ENCODE results near the gene RABL6. TPM values are rescaled to one million over a fixed set of nuclear protein-coding genes. Genes with fewer than 3 reads are reported as not detected.
A peak's percentile ranks its signal among the peaks of the same experiment; 100 is the strongest.

The RABL6 gene
- total RNA-seq, 2 donors from 2014 or later: 48.4 to 61.7 TPM

DNA sequence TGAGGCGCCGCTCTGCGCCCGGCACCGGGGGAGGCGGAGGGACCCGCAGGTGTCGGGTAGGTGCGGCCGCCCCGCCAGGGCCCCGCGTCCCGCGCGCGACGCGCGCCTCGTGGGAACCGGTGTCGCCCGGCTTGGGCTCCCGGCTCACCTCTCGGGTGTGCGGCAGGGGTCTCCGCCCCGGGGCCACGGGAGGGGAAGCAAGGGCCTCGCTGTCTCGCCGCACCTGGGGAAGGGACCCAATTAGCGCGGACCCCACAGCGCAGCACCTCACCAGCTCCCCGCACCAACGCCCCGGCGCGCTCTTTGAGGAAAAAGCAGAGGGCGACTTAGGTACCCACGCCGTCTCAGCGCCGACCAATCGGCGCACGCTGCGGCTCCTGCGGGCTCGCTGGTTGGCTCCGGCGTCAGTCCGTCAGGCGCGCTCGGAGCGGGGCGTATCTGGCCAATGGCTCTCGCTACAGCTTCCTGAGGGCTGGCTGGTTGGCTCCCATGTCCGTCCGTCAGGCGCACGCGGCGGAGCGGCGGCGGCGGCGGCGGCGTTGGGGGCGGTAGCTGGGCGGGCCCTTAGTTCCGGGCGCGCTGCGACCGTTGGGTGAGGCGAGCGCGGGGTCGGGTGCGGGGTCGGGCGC is 78.3 kb downstream of the RABL6 start, which contains the start of gene TRAF2:
Gene TRAF2 (plus strand): TSS at position 567 of the 629 bp plus-strand sequence. CDS start 12,225 bp downstream, outside the sequence.
- Histone ChIP-seq H3K27ac (peak within 1 kb of the TSS; percentile 79 to 90), H3K27me3 (no peaks in the 10 kb centered on the region), H3K4me1 (peaks cover 0 to 34% of the 10 kb centered on the region in 2 donors), H3K36me3 (no peaks in the 10 kb centered on the region), H3K4me3 (peak within 1 kb of the TSS; percentile 80 to 97), H3K9me3 (no peaks in the 10 kb centered on the region)
- TF ChIP-seq, protein P1, sequence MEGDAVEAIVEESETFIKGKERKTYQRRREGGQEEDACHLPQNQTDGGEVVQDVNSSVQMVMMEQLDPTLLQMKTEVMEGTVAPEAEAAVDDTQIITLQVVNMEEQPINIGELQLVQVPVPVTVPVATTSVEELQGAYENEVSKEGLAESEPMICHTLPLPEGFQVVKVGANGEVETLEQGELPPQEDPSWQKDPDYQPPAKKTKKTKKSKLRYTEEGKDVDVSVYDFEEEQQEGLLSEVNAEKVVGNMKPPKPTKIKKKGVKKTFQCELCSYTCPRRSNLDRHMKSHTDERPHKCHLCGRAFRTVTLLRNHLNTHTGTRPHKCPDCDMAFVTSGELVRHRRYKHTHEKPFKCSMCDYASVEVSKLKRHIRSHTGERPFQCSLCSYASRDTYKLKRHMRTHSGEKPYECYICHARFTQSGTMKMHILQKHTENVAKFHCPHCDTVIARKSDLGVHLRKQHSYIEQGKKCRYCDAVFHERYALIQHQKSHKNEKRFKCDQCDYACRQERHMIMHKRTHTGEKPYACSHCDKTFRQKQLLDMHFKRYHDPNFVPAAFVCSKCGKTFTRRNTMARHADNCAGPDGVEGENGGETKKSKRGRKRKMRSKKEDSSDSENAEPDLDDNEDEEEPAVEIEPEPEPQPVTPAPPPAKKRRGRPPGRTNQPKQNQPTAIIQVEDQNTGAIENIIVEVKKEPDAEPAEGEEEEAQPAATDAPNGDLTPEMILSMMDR (IDR thresholded peaks at IDR 0.05): no peak
- peak; percentile 97 for DNase-seq (ENCODE audit: low spot score)

DNA sequence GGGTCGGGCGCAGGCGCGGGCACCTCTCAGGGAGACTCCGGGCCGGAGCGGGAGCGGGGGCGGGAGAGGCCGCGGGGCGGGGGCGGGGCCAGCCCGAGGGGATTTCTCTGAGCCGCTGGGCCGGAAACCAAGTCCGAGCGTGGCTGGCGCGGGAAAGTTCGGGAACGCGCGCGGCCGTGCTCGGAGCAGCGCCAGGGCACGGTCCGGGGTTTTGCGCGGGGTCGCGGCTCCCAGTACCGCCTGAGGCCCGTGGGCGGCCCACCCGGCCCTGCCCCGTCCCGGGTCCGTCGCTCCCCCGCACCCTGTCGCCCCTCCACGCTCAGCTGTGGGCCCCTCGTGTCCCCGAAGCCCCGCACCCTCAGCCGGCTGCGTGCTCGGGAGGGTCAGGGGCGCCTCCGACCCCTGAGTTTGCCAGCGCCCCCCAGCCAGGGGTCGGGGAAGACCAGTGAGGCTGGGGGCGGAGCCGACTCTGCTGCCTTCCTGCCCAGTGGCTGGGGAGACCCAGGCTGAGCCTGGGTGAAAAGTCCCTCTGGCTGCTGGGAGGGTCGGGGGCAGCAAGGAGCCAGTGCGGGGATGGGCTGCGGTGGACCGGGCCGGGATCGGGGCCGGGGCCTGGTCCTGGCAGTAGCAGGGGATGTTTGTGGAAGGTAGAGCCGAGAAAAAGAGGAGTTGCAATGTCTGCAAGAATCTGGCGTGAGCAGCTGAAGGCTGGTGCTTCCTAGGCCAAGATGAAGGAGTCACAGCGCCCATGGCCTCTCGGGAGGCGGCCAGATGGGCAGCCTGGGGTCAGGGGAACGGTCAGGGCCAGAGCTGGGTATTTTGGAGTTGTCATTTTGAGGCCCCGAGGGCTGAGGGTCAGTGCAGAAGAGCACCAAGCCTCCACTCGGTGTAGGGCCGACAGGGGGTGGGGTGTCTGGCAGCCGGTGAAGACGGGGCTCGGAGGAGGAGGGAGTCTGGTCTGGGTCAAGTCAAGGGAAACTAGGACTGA is 79.2 kb downstream of the RABL6 start:
- no peaks in the 10 kb centered on the region for H3K36me3 ChIP-seq

DNA sequence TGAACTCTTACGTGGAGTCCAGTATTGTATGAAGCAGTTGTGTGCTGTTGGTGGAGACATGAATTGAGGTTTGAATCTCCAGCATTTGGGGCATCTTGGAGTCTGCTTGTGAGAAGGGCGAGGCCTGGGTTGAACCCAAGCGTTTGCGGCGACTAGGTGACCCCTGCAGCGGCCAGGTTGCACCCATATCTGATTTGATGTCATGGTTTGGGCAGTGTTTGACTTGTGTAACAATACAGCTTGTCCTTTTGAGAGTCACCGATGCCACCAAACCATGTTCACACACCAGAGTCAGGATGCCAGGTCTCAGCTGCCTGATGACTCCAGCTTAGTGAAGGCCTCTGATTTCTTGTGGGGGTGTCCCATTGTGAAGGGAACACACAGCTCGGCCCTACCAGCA is 80.7 kb downstream of the RABL6 start:
- peaks cover 0 to 17% of the 10 kb centered on the region in 2 donors for H3K4me1 ChIP-seq
- peaks cover 4% of the 10 kb centered on the region for H3K36me3 ChIP-seq
- no peaks in the 10 kb centered on the region for H3K9me3 ChIP-seq
- H3K27me3 ChIP-seq: no peaks in the 10 kb centered on the region
- H3K27ac ChIP-seq: no peak overlapping the region
- no peak for DNase-seq (ENCODE audit: low spot score)
- no peak overlapping the region for H3K4me3 ChIP-seq
- TF ChIP-seq, protein P1 (IDR thresholded peaks at IDR 0.05): no peak

More for the DNA sequence above, 79.2 kb downstream of the RABL6 start:
- Histone ChIP-seq H3K4me1 (peaks cover 0 to 28% of the 10 kb centered on the region in 2 donors), H3K27ac (peak overlapping the region; percentile 79 to 90), H3K27me3 (no peaks in the 10 kb centered on the region), H3K9me3 (no peaks in the 10 kb centered on the region), H3K4me3 (peak overlapping the region; percentile 80 to 97)
- TF ChIP-seq, protein P1 (IDR thresholded peaks at IDR 0.05): no peak
- no peak for DNase-seq (ENCODE audit: low spot score)

DNA sequence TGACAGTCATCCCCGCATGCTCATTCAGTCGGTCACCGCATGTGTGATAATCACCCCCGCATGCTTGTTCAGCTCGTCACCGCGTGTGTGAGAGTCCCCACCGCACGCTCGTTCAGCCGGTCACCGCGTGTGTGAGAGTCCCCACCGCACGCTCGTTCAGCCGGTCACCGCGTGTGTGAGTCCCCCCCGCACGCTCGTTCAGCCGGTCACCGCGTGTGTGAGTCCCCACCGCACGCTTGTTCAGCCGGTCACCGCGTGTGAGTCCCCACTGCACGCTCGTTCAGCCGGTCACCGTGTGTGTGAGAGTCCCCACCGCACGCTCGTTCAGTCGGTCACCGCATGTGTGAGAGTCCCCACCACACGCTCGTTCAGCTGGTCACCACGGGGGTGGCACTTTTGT is 82.1 kb downstream of the RABL6 start:
- TF ChIP-seq, protein P1 (IDR thresholded peaks at IDR 0.05): no peak
- Histone ChIP-seq H3K27ac (no peak overlapping the region), H3K9me3 (no peaks in the 10 kb centered on the region), H3K4me1 (peaks cover 0 to 17% of the 10 kb centered on the region in 2 donors), H3K27me3 (no peaks in the 10 kb centered on the region), H3K4me3 (no peak overlapping the region), H3K36me3 (peaks cover 4% of the 10 kb centered on the region)
- no peak for DNase-seq (ENCODE audit: low spot score)

DNA sequence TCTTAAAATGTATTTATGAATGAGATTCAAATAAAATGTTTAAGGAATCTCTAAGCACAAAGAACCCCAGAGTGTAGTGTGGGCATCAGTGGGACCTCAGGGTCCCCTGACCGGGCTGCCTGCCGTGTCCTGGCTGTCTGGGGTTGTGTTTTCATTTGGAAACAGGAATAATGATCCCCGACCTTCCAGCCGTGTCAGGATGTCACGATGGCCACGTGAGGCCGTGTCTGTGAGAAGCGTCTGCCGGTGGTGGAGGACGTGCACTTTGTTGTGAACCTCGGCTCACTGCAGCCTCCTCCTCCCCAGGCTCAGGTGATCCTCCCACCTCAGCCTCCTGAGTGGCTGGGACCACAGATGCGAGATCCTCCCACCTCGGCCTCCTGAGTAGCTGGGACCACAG is 82.9 kb downstream of the RABL6 start:
- TF ChIP-seq, protein P1 (IDR thresholded peaks at IDR 0.05): no peak
- no peak overlapping the region for H3K4me3 ChIP-seq
- no peaks in the 10 kb centered on the region for H3K27me3 ChIP-seq
- no peak overlapping the region for H3K27ac ChIP-seq
- H3K4me1 ChIP-seq: peaks cover 0 to 13% of the 10 kb centered on the region in 2 donors
- DNase-seq (ENCODE audit: low spot score): no peak
- no peaks in the 10 kb centered on the region for H3K9me3 ChIP-seq
- H3K36me3 ChIP-seq: peaks cover 4% of the 10 kb centered on the region

Small RNA genes within 50 kb of the gene (microRNA-seq; reads per million reads assigned to microRNA genes)
- gene MIR4292 (ENCODE audit: borderline number of aligned reads in 2 of 2, borderline replicate concordance in 1 of 2) (0 reads per million in 2 donors), gene MIR4479 (ENCODE audit: borderline number of aligned reads in 2 of 2, borderline replicate concordance in 1 of 2) (0 reads per million in 2 donors)

Other genes with a start within 250 kb of the RABL6 start
- 100 to 1,000 TPM; 114 to 120 TPM for gene EGFL7, start 145.0 kb upstream of the RABL6 start, total RNA-seq
- 10 to 100 TPM; 71.9 to 81.9 TPM for gene AGPAT2, start 120.5 kb upstream of the RABL6 start, total RNA-seq
- gene DIPK1B, start 95.4 kb upstream of the RABL6 start, total RNA-seq: 10 to 100 TPM; 45.1 to 45.7 TPM
- gene LCN10, start 65.0 kb upstream of the RABL6 start, total RNA-seq: 1 to 10 TPM; 4.5 to 8.8 TPM
- gene LCN6, start 59.4 kb upstream of the RABL6 start, total RNA-seq: 1 to 10 TPM; 6.4 to 9.3 TPM
- not detected for gene LCN8, start 49.7 kb upstream of the RABL6 start, total RNA-seq
- 1 to 10 TPM in 1 of 2 donors, under 1 TPM in 1; 0.63 to 1.4 TPM for gene LCN15, start 43.4 kb upstream of the RABL6 start, total RNA-seq
- gene TMEM141, start 16.6 kb upstream of the RABL6 start, total RNA-seq: 100 to 1,000 TPM; 123 to 148 TPM
- gene CCDC183, start 11.6 kb upstream of the RABL6 start, total RNA-seq: 1 to 10 TPM; 2.3 to 2.5 TPM
- gene AJM1, start 34.5 kb downstream of the RABL6 start, total RNA-seq: 1 to 10 TPM; 2.7 to 3.0 TPM
- gene PHPT1, start 41.5 kb downstream of the RABL6 start, total RNA-seq: 100 to 1,000 TPM; 140 to 154 TPM
- gene MAMDC4, start 44.4 kb downstream of the RABL6 start, total RNA-seq: 1 to 10 TPM; 1.7 to 2.0 TPM
- 100 to 1,000 TPM; 329 to 428 TPM for gene EDF1, start 58.4 kb downstream of the RABL6 start, total RNA-seq
- 1 to 10 TPM; 1.9 to 4.1 TPM for gene TRAF2, start 78.6 kb downstream of the RABL6 start, total RNA-seq
- 100 to 1,000 TPM; 203 to 233 TPM for gene FBXW5, start 136.8 kb downstream of the RABL6 start, total RNA-seq
- not detected for gene C8G, start 137.3 kb downstream of the RABL6 start, total RNA-seq
- 10 to 100 TPM; 10.8 to 11.3 TPM for gene LCN12, start 144.3 kb downstream of the RABL6 start, total RNA-seq
- 1,000 to 10,000 TPM; 1,799 to 2,426 TPM for gene PTGDS, start 169.6 kb downstream of the RABL6 start, total RNA-seq
- 1 to 10 TPM in 1 of 2 donors, under 1 TPM in 1; 0.24 to 1.1 TPM for gene LCNL1, start 175.0 kb downstream of the RABL6 start, total RNA-seq
- 10 to 100 TPM; 27.4 to 37.5 TPM for gene PAXX, start 184.5 kb downstream of the RABL6 start, total RNA-seq
- 10 to 100 TPM in 1 of 2 donors, 1 to 10 TPM in 1; 6.5 to 11.8 TPM for gene CLIC3, start 188.6 kb downstream of the RABL6 start, total RNA-seq
- 10 to 100 TPM; 28.3 to 28.5 TPM for gene ABCA2, start 220.3 kb downstream of the RABL6 start, total RNA-seq
- under 1 TPM in 1 of 2 donors, not detected in 1; 0.28 TPM for gene FUT7, start 224.1 kb downstream of the RABL6 start, total RNA-seq
- gene NPDC1, start 238.2 kb downstream of the RABL6 start, total RNA-seq: 10 to 100 TPM; 49.7 to 57.8 TPM
- under 1 TPM; 0.41 to 0.67 TPM for gene ENTPD2, start 246.1 kb downstream of the RABL6 start, total RNA-seq

Measured in right atrium auricular region (tissue), 2 donors.